Activated T-cell treated with anti-CD3 and anti-CD28 coated beads, Interleukin-2, amount 50 U/mL, for 24 hours (primary cell): ENCODE results near the gene PPIP5K1.
"Not testable (repeated sequence)": the region's sequence is repeated elsewhere in the genome, so short reads cannot be mapped to it uniquely, and the experiment has no call there.

Source experiments
- DNase-seq: peaks from one replicate; pipeline ENCODE4 v3.0.0-alpha.2; 2020
- H3K27ac Mint-ChIP-seq: 2 replicates; pipeline ENCODE4 v1.8.0; 2020; ENCODE audit warnings: mild to moderate bottlenecking, mixed read lengths
- H3K27me3 Mint-ChIP-seq: 2 replicates; pipeline ENCODE4 v1.8.0; 2020; ENCODE audit warnings: mixed read lengths
- H3K36me3 Mint-ChIP-seq: 2 replicates; pipeline ENCODE4 v1.8.0; 2020; ENCODE audit warnings: low read depth, mixed read lengths
- H3K4me1 Mint-ChIP-seq: 2 replicates; pipeline ENCODE4 v1.8.0; 2020; ENCODE audit warnings: low read depth, mixed read lengths
- H3K4me3 Mint-ChIP-seq: 2 replicates; pipeline ENCODE4 v1.8.0; 2020; ENCODE audit warnings: mild to moderate bottlenecking, moderate library complexity, mixed read lengths
- H3K9me3 Mint-ChIP-seq: 2 replicates; pipeline ENCODE4 v1.8.0; 2020; ENCODE audit warnings: mixed read lengths

Gene PPIP5K1

DNA sequence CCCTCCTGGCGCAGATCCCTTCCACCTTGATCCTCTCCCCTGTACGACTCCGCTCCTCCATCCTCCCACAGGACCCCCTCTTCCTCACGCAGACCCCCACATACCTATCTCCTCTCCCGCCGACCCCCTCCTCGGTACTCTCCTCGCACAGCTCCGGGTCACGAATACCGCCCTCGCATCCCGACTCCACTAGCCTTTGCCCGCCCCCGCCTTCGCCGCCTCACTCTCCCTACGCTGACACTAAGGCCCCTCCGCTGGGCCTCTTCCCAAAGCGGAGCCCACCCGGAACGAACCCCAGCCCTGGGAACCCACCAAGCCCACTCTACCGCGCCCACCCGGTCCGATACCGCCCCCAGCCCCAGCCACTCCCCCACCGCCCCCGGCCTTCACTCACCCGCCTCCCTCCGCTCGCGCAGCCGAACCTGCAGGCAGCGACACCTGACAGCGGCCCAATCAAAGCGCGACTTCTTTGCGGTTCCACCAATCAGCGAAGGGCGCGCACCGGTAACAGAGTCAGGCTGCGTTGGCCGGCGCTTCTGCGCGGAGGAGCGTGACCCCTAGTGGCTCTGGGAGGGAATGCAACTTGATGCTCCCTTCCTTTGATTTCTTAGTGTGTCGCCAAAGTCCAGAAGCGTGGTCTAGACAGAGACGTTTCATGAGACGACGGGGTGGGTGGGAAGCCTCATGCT is at the start of gene PPIP5K1:
PPIP5K1 (minus strand) TSS at position 431 of the 689 bp plus-strand sequence. CDS start 5,704 bp downstream, outside the sequence.
- H3K9me3 Mint-ChIP-seq, H3K27me3 Mint-ChIP-seq, H3K36me3 Mint-ChIP-seq, H3K27ac Mint-ChIP-seq, H3K4me3 Mint-ChIP-seq, DNase-seq, H3K4me1 Mint-ChIP-seq: not testable (repeated sequence)

DNA sequence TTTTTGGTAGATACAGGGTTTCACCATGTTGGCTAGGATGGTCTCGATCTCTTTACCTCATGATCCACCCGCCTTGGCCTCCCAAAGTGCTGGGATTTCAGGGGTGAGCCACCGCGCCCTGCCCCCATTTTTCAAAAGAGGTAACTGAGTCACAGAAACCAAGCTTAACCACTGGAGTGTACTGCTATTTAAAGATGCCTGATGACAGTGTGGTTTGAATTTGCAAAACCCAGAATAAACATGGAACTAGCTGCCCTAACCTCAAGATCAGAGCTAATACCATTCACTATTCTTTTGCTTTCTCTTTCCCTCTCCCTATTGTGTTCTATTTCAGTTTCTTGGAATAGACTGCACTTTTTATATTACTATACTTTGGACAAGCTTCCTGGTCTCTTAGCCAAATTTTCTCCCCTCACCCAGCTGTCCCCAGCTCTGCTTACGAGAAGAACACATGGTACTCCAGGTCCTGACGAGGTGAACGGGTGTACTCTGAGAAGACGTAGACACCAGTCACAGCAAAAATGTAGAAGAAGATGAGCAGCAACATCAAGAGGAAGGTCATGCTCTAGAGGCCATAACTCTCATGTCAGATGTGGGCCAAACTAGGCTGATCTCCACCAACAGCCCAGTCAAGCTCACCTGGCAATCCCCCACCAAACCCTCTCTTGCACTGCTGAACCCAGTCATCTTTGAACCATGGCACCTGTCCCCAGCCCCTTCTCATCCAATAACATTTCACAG is 48.6 kb upstream of the PPIP5K1 start:
- H3K36me3 Mint-ChIP-seq, H3K9me3 Mint-ChIP-seq, H3K27ac Mint-ChIP-seq, H3K4me3 Mint-ChIP-seq, H3K4me1 Mint-ChIP-seq, DNase-seq, H3K27me3 Mint-ChIP-seq: not testable (repeated sequence)

DNA sequence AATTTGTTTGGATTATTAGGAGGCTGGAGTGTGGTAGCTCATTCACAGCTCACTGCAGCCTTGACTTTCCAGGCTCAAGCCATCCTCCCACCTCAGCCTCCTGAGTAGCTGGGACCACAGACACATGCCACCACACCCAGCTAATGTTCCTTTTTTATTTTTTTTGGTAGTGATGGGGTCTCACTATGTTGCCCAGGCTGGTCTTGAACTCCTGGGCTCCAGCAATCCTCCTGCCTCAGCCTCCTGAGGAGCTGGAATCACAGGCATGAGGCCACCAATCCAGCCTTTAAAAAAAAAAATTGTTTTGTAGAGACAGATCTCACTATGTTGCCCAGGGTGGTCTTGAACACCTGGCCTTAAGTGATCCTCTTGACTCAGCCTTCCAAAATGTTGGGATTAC is 36.9 kb upstream of the PPIP5K1 start:
- H3K4me3 Mint-ChIP-seq, H3K4me1 Mint-ChIP-seq, DNase-seq, H3K27ac Mint-ChIP-seq, H3K9me3 Mint-ChIP-seq, H3K36me3 Mint-ChIP-seq, H3K27me3 Mint-ChIP-seq: not testable (repeated sequence)

DNA sequence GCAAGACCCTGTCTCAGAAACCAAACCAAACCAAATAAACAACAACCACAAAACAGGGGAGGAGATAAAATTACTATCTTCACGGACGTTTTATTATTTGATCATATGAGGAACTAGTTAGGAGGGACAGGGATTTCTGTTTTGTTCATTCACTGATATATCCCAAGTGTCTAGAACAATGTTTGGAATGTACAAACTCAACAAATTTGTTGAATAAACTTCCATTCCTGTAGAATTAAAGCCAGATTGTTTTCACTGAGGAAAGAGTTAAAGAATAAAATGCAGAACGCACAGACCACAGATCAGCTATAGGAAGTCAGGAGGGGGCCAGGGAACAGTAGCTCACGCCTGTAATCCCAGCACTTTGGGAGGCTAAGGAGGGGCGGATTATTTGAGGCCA is 35.1 kb upstream of the PPIP5K1 start:
- Mint-ChIP-seq H3K27ac (no peak overlapping the region), H3K4me1 (no peaks in the 10 kb centered on the region), H3K27me3 (peaks cover 11% of the 10 kb centered on the region), H3K9me3 (no peaks in the 10 kb centered on the region), H3K4me3 (no peak overlapping the region), H3K36me3 (no peaks in the 10 kb centered on the region)
- DNase-seq, result no peak

DNA sequence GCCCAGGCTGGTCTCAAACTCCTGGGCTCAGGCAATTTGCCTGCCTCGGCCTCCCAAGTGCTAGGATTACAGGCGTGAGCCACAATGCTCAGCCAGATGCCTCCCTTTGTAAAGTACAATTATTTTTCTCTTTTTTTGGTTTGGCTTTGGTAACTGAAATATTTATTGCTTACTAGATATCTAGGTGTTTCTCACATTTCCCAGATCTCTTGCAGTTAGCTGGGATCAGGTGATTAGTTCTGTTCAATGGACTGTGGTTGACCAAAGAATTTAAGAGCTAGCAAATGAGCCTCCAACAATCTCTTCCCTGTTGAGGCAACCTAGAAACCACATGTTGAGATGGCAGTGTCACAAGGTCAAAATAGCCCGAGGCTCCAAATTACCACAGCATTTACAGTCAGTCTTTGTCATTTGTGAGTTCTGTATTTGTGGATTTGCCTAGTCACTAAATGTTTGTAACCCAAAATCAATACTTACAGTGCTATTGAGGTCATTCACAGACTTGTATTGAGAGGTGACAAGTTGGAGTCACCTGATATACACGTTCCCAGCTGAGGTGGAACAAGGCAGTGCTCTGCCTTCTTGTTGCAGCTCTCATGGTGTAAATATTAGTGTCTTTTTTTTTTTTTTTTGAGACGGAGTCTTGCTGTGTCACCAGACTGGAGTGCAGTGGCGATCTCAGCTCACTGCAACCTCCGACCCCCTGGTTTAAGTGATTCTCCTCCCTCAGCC is 32.2 kb upstream of the PPIP5K1 start:
- not testable (repeated sequence) for H3K36me3 Mint-ChIP-seq, H3K27ac Mint-ChIP-seq, H3K4me1 Mint-ChIP-seq, DNase-seq, H3K9me3 Mint-ChIP-seq, H3K4me3 Mint-ChIP-seq
- H3K27me3 Mint-ChIP-seq, result peaks cover 17% of the 10 kb centered on the region

DNA sequence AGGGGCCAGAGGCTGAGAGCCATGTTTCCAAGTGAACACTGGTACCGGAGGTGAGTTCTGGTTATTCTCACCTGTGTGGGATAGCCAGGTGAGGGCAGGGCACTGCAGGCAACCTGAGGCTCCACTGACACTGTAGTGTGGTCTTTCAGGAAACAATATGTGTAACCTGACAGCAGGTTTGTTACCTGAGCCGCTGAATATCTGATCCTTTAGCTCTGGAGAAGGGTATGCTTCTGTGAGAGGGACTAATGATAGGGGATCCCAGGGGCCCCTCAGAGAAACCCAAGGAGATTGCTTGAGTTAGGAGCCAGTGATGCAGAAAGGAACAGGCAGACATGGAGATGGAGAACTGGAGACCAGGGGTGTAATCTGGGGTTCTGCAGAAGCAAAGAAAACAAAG is 28.7 kb upstream of the PPIP5K1 start, which contains the start of gene STRC:
STRC (minus strand) TSS at position 101 of the 400 bp plus-strand sequence; CDS start at position 23, 78 bp downstream.
- H3K9me3 Mint-ChIP-seq, H3K4me1 Mint-ChIP-seq, H3K4me3 Mint-ChIP-seq, H3K27ac Mint-ChIP-seq, H3K36me3 Mint-ChIP-seq, DNase-seq: not testable (repeated sequence)
- H3K27me3 Mint-ChIP-seq, result peaks cover 14% of the 10 kb centered on the region

DNA sequence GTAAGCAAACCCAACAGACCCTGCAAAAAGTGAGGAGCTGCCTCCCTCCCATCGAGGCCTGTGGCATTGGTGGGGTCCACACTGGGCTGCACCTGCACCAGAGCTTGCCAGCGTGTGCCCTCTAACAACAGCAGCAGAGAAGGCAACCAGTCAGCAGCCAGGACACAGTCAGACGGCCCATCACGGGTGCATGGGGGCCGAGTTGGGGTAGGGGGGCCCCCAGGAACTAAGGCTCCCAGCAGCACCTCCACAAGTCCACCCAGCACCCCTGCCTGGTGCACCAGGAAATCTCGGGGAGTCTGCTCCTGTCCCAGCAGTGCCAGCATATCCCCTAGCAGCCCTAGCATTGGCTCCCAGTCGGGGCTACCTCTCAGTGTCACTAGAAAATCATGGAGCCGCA is 27.7 kb upstream of the PPIP5K1 start:
- H3K9me3 Mint-ChIP-seq, result not testable (repeated sequence)
- H3K27me3 Mint-ChIP-seq, result peaks cover 13% of the 10 kb centered on the region

DNA sequence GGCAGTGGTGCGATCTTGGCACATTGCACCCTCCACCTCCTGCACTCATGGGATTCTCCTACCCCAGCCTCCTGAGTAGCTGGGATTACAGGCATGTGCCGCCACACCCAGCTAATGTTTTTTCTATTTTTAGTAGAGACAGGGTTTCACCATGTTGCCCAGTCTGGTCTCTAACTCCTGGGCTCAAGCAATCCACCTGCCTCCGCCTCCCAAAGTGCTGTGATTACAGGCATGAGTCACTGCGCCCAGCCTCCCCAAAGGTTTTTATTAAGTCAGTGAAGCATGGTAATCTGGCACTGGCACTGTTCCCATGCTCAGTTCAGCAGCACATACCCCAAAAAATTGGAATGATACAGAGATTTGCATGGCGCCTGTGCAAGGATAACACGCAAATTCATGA is 12.2 kb upstream of the PPIP5K1 start:
- not testable (repeated sequence) for DNase-seq, H3K9me3 Mint-ChIP-seq, H3K36me3 Mint-ChIP-seq, H3K4me3 Mint-ChIP-seq, H3K4me1 Mint-ChIP-seq, H3K27ac Mint-ChIP-seq
- peaks cover 17% of the 10 kb centered on the region for H3K27me3 Mint-ChIP-seq

More for the DNA sequence above, 27.7 kb upstream of the PPIP5K1 start:
- not testable (repeated sequence) for H3K36me3 Mint-ChIP-seq, DNase-seq, H3K4me1 Mint-ChIP-seq, H3K4me3 Mint-ChIP-seq, H3K27ac Mint-ChIP-seq

DNA sequence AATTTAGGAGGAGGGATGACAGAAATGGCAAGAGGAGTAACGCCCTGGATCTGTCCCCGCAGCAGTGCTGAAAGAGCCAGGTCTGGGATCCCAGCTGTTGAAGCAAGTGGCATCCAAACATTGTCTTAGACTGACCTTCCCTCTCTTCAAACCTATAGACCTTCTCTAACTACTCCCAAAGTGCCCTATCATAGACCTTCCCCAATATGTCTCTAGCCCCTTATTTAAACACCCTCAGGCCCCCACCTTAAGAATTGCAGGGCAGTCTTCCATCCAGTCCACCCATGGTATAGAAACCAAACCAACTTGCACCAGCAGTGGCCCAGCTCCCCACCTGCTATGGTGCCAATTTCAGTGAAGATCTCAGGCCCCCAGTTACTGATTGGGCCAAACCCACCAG is 10.2 kb upstream of the PPIP5K1 start:
- not testable (repeated sequence) for DNase-seq, H3K27ac Mint-ChIP-seq, H3K4me3 Mint-ChIP-seq, H3K4me1 Mint-ChIP-seq, H3K36me3 Mint-ChIP-seq, H3K9me3 Mint-ChIP-seq
- peaks cover 21% of the 10 kb centered on the region for H3K27me3 Mint-ChIP-seq

DNA sequence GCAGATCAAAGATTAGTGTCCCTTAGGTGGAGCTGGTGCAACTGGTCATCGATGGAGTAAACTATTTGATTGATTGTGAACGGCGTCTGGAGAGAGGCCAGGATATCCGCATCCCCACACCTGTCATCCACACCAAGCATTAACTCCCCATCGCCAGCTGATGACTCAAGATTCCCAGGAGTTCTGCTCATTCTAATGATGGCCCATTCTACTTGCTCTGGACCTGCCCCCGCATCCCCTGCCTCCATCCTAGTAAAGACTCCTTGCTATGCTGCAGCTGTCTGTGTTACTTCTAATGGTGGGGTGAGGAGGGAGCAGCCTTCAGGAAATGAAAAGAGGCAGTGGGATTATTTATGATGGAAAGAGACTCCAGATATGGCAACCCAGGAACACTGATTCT is 9.1 kb upstream of the PPIP5K1 start:
- not testable (repeated sequence) for H3K27ac Mint-ChIP-seq, H3K36me3 Mint-ChIP-seq, H3K9me3 Mint-ChIP-seq, H3K4me1 Mint-ChIP-seq, H3K4me3 Mint-ChIP-seq, DNase-seq
- peaks cover 16% of the 10 kb centered on the region for H3K27me3 Mint-ChIP-seq

DNA sequence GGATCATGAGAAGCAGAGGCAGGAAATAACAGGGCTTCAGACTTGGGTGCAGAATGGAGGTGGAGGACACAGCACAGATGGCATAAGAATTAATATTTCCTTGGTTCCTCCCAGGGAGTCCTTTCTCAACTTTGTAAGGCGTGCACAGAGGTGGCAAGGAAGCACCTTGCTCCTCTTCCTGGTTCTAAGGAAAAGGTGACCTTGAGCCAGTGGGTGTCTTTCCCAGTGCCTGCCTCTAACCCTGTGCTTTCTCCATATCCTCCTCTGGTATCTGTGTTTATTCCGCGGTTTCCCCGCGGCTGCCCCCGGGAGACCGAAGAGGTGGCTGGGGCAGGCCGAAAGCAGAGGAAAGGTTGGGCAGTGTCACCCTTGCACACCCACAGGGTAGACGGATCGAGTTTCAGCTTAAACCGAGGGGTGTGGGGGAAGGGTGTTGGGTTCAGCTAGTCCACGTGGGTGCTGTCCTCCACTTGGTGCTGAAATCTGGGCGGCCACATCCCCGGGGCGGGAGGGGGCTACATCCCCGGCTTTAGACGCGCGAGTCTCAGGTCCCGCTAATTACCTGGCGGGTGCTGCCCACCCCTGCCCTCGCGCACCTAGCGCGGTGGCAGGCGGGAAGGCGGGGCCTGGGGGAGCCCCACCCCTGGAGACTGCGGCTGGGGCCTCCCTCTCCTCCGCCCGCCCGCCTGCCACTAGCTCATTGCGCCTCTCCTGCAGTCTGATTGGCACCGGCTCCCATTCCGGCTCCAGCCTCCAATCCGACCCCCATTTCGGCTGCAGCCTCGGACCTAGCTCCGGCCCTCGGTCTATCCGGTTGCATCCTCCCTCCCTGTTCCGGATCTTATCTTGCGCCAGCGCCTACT is 3.6 kb upstream of the PPIP5K1 start, which contains the start of gene CKMT1B:
CKMT1B (plus strand) TSS at position 700 of the 863 bp plus-strand sequence. CDS start 192 bp downstream, outside the sequence.
- not testable (repeated sequence) for H3K4me3 Mint-ChIP-seq, H3K36me3 Mint-ChIP-seq, DNase-seq, H3K27me3 Mint-ChIP-seq, H3K27ac Mint-ChIP-seq, H3K4me1 Mint-ChIP-seq, H3K9me3 Mint-ChIP-seq

DNA sequence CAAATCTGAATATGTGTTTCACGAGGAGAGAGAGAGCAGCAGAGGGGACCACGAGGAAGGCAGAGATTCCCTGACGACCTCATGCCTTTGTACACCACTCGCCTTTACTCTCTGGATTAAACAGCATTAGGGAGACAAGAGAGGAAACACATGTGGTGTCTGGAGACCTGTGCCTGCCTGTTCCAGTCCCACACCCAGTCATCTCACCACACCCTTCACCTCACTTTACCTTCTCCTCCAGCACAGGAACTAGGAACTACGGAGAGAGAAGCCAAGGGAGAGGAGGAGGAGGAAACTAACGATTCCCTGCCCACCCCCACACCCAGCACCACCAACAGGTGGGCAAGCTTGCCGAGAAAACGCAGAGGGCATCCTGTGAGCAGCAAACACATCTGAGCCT is 2.8 kb upstream of the PPIP5K1 start:
- not testable (repeated sequence) for DNase-seq, H3K4me3 Mint-ChIP-seq, H3K36me3 Mint-ChIP-seq, H3K4me1 Mint-ChIP-seq, H3K27ac Mint-ChIP-seq, H3K27me3 Mint-ChIP-seq, H3K9me3 Mint-ChIP-seq

DNA sequence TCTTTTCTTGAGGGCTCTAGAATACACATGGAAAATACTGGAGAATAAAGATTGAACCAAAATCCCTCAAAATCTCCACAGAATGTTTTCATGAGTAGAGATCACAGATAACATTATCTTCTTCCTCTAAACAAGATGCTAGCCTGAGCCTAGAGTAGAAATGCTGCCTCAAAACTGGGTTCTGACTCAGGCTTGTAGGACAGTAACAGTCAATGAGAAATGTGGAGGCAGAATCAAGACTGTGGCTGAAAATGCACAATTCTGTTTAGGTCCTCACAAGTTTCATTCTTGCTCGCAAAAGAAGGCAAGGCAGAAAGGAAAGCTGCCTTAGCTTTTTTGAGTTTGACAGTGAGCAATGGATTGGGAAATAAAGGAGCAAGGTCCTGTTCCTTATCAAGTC is 15.4 kb downstream of the PPIP5K1 start:
- H3K27me3 Mint-ChIP-seq, H3K4me3 Mint-ChIP-seq, H3K9me3 Mint-ChIP-seq, H3K36me3 Mint-ChIP-seq, H3K27ac Mint-ChIP-seq, DNase-seq, H3K4me1 Mint-ChIP-seq: not testable (repeated sequence)

DNA sequence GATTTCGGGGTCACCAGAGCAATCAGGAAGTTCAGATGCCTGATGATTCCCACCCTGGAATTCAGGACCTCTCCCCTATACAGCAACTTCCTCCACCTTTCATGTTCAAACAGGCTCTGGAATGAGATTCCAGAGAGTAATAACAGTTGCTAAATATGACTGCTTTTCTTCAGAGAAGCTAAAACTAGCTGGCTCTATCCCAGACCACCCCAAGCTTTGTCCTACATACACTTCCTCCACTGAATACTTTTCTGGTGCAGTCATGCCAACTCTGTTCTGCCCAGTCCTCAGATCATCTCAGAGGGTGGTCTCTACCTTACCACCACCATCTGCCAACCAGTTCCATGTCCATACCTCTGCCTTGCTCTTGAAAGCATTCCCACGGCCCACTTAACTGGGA is 23.4 kb downstream of the PPIP5K1 start:
- not testable (repeated sequence) for DNase-seq, H3K4me1 Mint-ChIP-seq, H3K9me3 Mint-ChIP-seq, H3K27ac Mint-ChIP-seq, H3K36me3 Mint-ChIP-seq, H3K4me3 Mint-ChIP-seq, H3K27me3 Mint-ChIP-seq
